ENCODE measurements around the gene CXorf66.
"Not testable (repeated sequence)": the region's sequence is repeated elsewhere in the genome, so short reads cannot be mapped to it uniquely, and the experiment has no call there.

The CXorf66 gene

DNA sequence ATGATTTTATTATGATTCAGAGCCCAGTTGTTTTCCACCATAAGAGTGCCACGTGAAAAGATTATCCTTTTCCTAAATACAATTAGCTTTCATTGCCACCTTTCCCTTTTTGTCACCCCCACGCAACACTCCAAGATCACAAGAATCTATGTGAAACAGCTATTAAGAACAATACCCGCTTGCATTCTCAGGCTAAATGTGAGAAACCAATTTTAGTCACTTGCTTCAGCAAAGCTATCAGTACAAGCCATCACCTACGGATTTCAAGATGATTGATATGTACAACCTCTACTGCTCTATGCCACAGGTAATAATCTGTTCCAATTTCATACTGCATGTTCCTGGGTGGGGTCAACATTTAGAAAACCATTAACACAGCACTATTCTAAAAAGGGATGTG, 34.9 kb downstream of the CXorf66 start:
- DNase-seq (ENCODE audit: insufficient read length, low spot score), result no peak
- FAIRE-seq, result peak; percentile 92

DNA sequence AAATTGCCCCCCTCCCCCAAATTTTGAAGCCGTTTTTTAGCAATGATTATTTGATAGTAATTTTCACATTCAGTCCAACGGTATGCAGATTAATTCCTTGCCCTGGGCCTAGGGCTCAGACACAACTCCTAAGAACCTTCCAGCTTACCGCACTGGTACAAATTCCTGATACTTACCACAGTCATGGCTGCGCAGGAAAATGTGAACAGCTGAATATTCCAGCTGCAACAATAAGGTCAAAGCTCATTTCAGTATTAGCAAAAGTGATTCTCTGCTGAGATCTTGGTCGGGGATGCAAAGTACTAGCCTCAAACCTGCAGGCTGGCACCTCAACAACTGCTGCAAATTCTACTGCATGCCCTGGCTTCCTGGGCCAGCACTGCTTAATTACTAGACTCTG, 35.4 kb downstream of the CXorf66 start:
- no peak for FAIRE-seq
- no peak for DNase-seq (ENCODE audit: insufficient read length, low spot score)

DNA sequence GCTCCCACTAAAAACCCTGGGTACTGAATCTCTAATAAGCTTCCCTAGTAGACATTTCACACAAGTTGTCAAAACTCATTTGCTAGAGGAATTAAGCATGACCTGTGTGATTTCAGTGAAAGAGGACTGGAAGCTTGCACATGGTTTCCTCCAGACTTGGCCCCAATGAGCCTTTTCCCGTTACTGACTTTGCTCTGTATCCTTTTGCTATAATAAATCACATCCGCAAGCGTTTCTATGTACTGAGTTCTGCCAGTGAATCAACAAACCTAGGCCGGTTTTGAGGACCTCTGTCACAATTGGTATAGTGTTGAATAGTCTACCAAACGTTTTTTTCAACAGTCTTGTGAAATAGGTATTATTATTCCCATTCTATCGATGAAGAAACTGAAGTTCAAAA, 40.6 kb downstream of the CXorf66 start:
- DNase-seq (ENCODE audit: insufficient read length, low spot score) (no peak), FAIRE-seq (no peak)

GRCh38 chrX:139924069-139924695, 41.1 kb downstream of the CXorf66 start:
- peak; percentile 66 for FAIRE-seq
- DNase-seq (ENCODE audit: insufficient read length, low spot score), result no peak

DNA sequence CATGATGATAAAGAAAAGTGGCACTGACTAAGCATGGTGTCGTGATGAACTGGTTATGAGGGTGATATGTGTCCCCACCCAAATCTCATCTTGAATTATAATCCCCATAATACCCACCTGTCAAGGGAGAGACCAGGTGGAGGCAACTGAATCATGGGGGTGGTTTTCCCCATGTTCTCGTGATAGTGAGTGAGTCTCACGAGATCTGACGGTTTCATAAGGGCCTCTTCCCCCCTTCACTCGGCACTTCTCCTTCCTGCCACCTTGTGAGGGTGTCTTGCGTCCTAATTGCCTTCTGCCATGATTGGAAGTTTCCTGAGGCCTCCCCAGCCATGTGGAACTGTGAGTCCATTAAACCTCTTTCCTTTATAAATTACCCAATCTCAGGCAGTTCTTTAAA, 44.2 kb downstream of the CXorf66 start:
- FAIRE-seq; DNase-seq (ENCODE audit: insufficient read length, low spot score): not testable (repeated sequence)

DNA sequence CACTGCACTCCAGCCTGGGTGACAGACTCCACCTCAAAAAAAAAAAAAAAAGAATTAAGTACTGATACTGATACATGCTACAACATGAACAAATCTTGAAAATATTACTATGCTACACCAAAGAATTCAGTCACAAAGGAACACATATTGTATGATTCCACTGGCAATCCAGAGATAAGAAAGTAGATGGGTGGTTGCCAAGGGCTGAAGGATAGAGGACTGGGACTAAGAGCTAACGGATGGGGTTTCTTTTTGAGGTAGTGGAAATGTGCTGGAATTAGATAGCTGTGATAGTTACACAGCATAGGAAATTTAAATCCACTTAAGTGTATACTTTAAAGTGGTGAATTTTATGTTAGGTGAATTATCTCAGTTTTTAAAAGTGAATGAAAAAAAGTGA, 45.0 kb downstream of the CXorf66 start:
- FAIRE-seq (no peak), DNase-seq (ENCODE audit: insufficient read length, low spot score) (no peak)

DNA sequence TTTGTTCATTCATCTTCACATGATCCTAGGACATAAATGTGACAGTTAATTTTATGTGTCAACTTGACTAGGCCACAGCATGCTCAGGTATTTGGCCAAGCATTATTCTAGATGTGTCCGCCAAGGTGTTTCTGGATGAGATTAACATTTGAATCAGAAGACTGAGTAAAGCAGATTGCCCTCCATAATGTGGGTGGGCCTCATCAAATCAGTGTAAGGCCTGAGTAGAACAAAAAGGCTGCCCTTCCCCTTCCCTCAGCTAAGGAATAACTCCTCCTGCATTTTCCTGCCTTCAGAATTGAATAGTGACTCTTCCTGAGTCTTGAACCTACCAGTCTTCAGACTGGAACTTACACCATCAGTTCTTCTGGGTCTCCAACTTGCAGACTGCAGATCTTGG, 50.9 kb downstream of the CXorf66 start:
- FAIRE-seq (no peak), DNase-seq (ENCODE audit: insufficient read length, low spot score) (no peak)

GRCh38 chrX:139909712-139910111, 55.6 kb downstream of the CXorf66 start:
- FAIRE-seq (peak; percentile 89), DNase-seq (ENCODE audit: insufficient read length, low spot score) (no peak)

DNA sequence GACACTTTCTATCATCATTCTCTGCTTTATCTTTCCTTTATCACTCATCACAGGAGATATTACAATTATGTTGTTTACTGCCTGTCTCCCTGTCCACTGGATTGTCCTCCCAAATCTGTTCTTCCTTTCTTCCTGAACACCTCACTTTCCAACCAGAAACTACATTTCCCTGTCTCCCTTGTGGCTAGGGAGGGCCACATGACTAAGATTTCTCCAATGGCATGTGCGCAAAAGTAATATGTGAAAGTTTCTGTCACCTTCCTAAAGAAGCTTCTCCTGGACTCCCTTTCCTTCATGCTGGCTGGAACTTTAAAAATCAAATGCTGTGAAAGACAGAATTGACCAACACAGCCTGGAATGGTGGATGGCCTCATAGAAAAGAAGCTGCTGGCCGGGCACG, 58.2 kb downstream of the CXorf66 start:
- FAIRE-seq, result no peak

DNA sequence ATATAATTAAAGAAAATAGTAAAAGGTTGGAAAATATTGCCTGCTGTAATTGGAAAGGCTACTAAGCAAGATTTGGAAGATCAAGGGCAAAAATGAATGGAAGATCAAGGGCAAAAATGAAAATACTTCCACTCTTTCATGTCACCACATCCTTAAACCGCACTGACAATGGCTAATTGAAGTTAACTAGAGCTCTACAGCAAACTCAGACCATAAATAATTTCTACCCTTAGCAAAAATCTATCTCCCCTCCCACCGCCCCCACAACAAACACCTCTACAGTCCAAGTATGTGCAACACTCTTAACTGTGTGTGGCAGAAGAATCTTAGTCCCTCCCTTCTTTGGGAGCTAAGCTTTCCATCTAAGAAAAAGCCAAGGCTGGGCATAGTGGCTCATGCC, 59.6 kb downstream of the CXorf66 start:
- DNase-seq (ENCODE audit: insufficient read length, low spot score) (no peak), FAIRE-seq (no peak)

More for the DNA sequence above, 58.2 kb downstream of the CXorf66 start:
- no peak for DNase-seq (ENCODE audit: insufficient read length, low spot score)
